A673 (cell line): ENCODE measurements around the gene LMO7.
"Not testable (repeated sequence)": the region's sequence is repeated elsewhere in the genome, so short reads cannot be mapped to it uniquely, and the experiment has no call there.

Source experiments
- CTCF ChIP-seq: fragments of 300-800, 200-600 bp; sonication (generic); conservative IDR thresholded peaks from 2 replicates; pipeline ENCODE4 v1.5.1; 2017; ENCODE audit warnings: low read depth, mild to moderate bottlenecking, antibody characterized with exemption, low read length, moderate library complexity, mixed read lengths
- EZH2 ChIP-seq: fragments of 200-600 bp; sonication (generic); IDR thresholded peaks from 2 replicates; pipeline ENCODE4 v1.6.1; 2017; ENCODE audit warnings: borderline replicate concordance, low read depth, mild to moderate bottlenecking, mixed read lengths, antibody characterized with exemption, low read length; ENCODE audit not compliant: poor library complexity, severe bottlenecking

DNA sequence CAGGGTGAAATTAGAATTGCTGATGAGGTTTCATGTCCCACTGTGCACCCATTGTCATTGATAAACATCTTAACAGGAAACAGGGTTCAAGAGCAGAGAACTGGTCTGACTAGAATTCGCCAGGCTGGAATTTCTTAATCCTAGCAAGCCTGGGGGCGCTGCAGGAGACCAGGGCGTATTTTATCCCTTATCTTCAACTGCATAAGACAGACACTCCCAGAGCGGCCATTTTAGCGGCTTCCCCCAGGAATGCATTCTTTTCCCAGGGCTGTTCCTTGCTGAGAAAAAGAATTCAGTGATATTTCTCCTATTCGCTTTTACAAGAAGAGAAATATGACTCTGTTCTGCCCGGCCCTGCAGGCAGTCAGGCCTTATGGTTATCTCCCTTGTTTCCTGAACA, 63.6 kb downstream of the LMO7 start:
- TF ChIP-seq CTCF, EZH2: not testable (repeated sequence)
